SK-N-SH (cell line): ENCODE measurements around the gene SMAD7. TPM values are rescaled to one million over a fixed set of nuclear protein-coding genes. Genes with fewer than 3 reads are reported as not detected.

Experiments used
- CTCF ChIA-PET: fragments of 300-600, 350-600 bp; formaldehyde crosslinking; extraction: SDS; loops from one replicate; lab custom pipeline; 2021; lab: Yijun Ruan, JAX
- POLR2A ChIA-PET: fragments of 350-600 bp; sonication (Branson Sonifier 250); formaldehyde crosslinking; extraction: SDS; loops from one replicate; lab custom pipeline; 2020; ENCODE audit warnings: antibody characterized with exemption, inconsistent platforms; lab: Yijun Ruan, JAX
- DNase-seq: peaks from one replicate; pipeline ENCODE4 v3.0.0; 2012
- H2AFZ ChIP-seq: fragments of 200-600 bp; sonication (generic); 2 replicates; pipeline ENCODE4 v1.8.1; 2016; ENCODE audit warnings: antibody characterized with exemption, mild to moderate bottlenecking, low read depth
- H3F3A ChIP-seq: fragments of 200-600 bp; sonication (generic); replicated peaks from 2 replicates; pipeline ENCODE3; 2016; ENCODE audit warnings: antibody characterized with exemption, mild to moderate bottlenecking; ENCODE audit not compliant: insufficient read depth
- H3K27ac ChIP-seq, 2 experiments: fragments of 200-500 bp in 1 of 2; fragments of 200-600 bp in 1 of 2; sonication (Bioruptor generic) in 1 of 2; sonication (generic), shearing (Covaris generic) in 1 of 2; 2 replicates each; pipeline versions ENCODE4 v1.5.1 to v1.6.1; 2014 to 2016; ENCODE audit warnings: low read depth in 2 of 2, inconsistent platforms in 1 of 2, low read length in 1 of 2, mild to moderate bottlenecking in 1 of 2, mixed read lengths in 1 of 2
- H3K27me3 ChIP-seq: fragments of 200-600 bp; sonication (generic), shearing (Covaris generic); 2 replicates; pipeline ENCODE4 v1.6.1; 2016; ENCODE audit warnings: mixed run types; ENCODE audit not compliant: insufficient read depth
- H3K36me3 ChIP-seq, 2 experiments: fragments of 200-500 bp in 1 of 2; fragments of 200-600 bp in 1 of 2; sonication (Bioruptor generic) in 1 of 2; sonication (generic) in 1 of 2; replicated peaks in 1 of 2; 2 replicates each; pipeline versions ENCODE3 to v1.5.1; 2014 to 2016; ENCODE audit warnings: low read length in 1 of 2, mild to moderate bottlenecking in 1 of 2; ENCODE audit not compliant: insufficient read depth in 2 of 2, control insufficient read depth in 1 of 2
- H3K4me1 ChIP-seq, 2 experiments: fragments of 200-500 bp in 1 of 2; fragments of 200-600 bp in 1 of 2; sonication (Bioruptor generic) in 1 of 2; sonication (generic), shearing (Covaris generic) in 1 of 2; 2 replicates each; pipeline versions ENCODE4 v1.5.1 to v1.6.1; 2014 to 2016; ENCODE audit warnings: low read depth in 1 of 2, low read length in 1 of 2, mixed run types in 1 of 2; ENCODE audit not compliant: insufficient read depth in 2 of 2, control insufficient read depth in 1 of 2
- H3K4me2 ChIP-seq: fragments of 200-600 bp; sonication (generic), shearing (Covaris generic); 2 replicates; pipeline ENCODE4 v1.6.1; 2017; ENCODE audit warnings: mixed run types
- H3K4me3 ChIP-seq, 2 experiments: fragments of 200-500 bp in 1 of 2; fragments of 200-600 bp in 1 of 2; sonication (Bioruptor generic) in 1 of 2; sonication (generic), shearing (Covaris generic) in 1 of 2; 2 replicates each; pipeline versions ENCODE4 v1.5.1 to v1.8.1; 2014 to 2016; ENCODE audit warnings: low read depth in 2 of 2, inconsistent platforms in 1 of 2, low read length in 1 of 2, mild to moderate bottlenecking in 1 of 2, mixed read lengths in 1 of 2, moderate library complexity in 1 of 2
- H3K79me2 ChIP-seq: fragments of 200-600 bp; sonication (generic); 2 replicates; pipeline ENCODE4 v1.8.1; 2017; ENCODE audit warnings: mild to moderate bottlenecking; ENCODE audit not compliant: insufficient read depth
- H3K9ac ChIP-seq: fragments of 200-600 bp; sonication (generic); 2 replicates; pipeline ENCODE4 v1.6.1; 2017; ENCODE audit warnings: mixed run types
- H3K9me2 ChIP-seq: fragments of 200-600 bp; sonication (generic); 2 replicates; pipeline ENCODE4 v1.6.1; 2017; ENCODE audit warnings: mixed run types
- H3K9me3 ChIP-seq: fragments of 200-600 bp; sonication (generic); 2 replicates; pipeline ENCODE4 v1.6.1; 2017; ENCODE audit warnings: mixed run types, mild to moderate bottlenecking, moderate library complexity
- H4K20me1 ChIP-seq: fragments of 200-600 bp; sonication (generic); 2 replicates; pipeline ENCODE4 v1.6.1; 2017; ENCODE audit warnings: mild to moderate bottlenecking, mixed run types; ENCODE audit not compliant: insufficient read depth
- EP300 ChIP-seq, 2 experiments: IDR thresholded peaks; 2 replicates each; pipeline versions ENCODE4 v1.4.0 to v1.6.1; 2012; ENCODE audit warnings: borderline replicate concordance in 1 of 2, low read depth in 1 of 2, low read length in 1 of 2
- EZH2phosphoT487 ChIP-seq: fragments of 200-600 bp; sonication (generic); IDR thresholded peaks from 2 replicates; pipeline ENCODE4 v1.6.1; 2017; ENCODE audit warnings: low read depth, mixed run types, mild to moderate bottlenecking, antibody characterized with exemption, moderate library complexity, borderline replicate concordance
- GABPA ChIP-seq: IDR thresholded peaks from 2 replicates; pipeline ENCODE4 v1.4.0; 2012; ENCODE audit warnings: low read depth, mild to moderate bottlenecking
- GATA2 ChIP-seq: sonication (generic); formaldehyde crosslinking; IDR thresholded peaks from 2 replicates; pipeline ENCODE4 v1.5.0; 2020; ENCODE audit warnings: mild to moderate bottlenecking, missing genetic modification reagents
- JUND ChIP-seq: IDR thresholded peaks from 2 replicates; pipeline ENCODE4 v1.4.0; 2012
- MEF2A ChIP-seq: IDR thresholded peaks from 2 replicates; pipeline ENCODE4 v1.4.0; 2012; ENCODE audit warnings: low read depth, borderline replicate concordance
- NFIC ChIP-seq: IDR thresholded peaks from 2 replicates; pipeline ENCODE4 v1.4.0; 2012; ENCODE audit warnings: borderline replicate concordance
- POLR2AphosphoS5 ChIP-seq: IDR thresholded peaks from 2 replicates; pipeline ENCODE4 v1.6.1; 2012; ENCODE audit warnings: low read depth, low read length
- RCOR1 ChIP-seq: fragments of 150-350 bp; IDR thresholded peaks from 2 replicates; pipeline ENCODE4 v1.6.1; 2017; ENCODE audit warnings: antibody characterized with exemption, low read length
- RXRA ChIP-seq: IDR thresholded peaks from 2 replicates; pipeline ENCODE4 v1.4.0; 2012; ENCODE audit warnings: low read depth, mild to moderate bottlenecking, borderline replicate concordance
- SMC3 ChIP-seq: IDR thresholded peaks from 2 replicates; pipeline ENCODE4 v1.6.1; 2012; ENCODE audit warnings: low read depth, low read length, improper control_type of control experiment
- TAF1 ChIP-seq: IDR thresholded peaks from 2 replicates; pipeline ENCODE4 v1.6.1; 2012; ENCODE audit warnings: low read depth, mild to moderate bottlenecking, low read length, moderate library complexity, borderline replicate concordance
- WGBS: methylation state at CpG from one replicate; pipeline ENCODE4 v1.1.6; 2017; ENCODE audit warnings: low lambda C conversion rate; 5-methylcytosine and 5-hydroxymethylcytosine counted together
- polyA plus RNA-seq, 3 experiments: library from polyadenylated mRNA; depleted of rRNA; stranded (reverse); fragments of >200 nt; gene quantifications; 2 replicates each; pipeline ENCODE4 v1.2.3, GENCODE V29; 2012
- TF ChIP-seq, protein P1 (sequence below): fragments of 150-350 bp; IDR thresholded peaks from 2 replicates; pipeline ENCODE4 v1.6.1; 2016; ENCODE audit warnings: mild to moderate bottlenecking, low read depth, low read length
- TF ChIP-seq, protein P2 (sequence below): IDR thresholded peaks from 2 replicates; pipeline ENCODE4 v1.4.0; 2012; ENCODE audit warnings: low read depth

Gene SMAD7
- polyA plus RNA-seq, 1 of the 3 experiments (the other 2 are of a cell fraction) = 20.0 TPM

DNA sequence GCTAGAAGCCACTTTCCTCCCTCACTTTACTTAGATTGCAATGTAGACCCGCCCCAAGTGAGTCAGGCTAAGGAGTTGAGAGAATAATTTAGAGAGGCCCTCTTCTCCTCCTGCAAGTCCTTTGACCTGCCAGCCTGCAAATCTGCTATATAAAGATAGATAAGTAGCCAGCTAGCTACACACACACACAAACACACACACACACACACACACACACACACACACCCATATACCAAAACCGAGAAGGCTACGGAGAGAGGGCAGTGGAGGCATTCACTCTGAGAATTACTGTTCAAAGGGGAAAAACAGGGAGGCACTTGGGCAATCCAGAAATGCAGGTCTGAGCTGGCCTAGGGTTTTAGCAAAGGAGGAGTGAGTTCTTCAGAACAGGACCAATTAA lies 23.0 kb upstream of the SMAD7 start:
- POLR2A ChIA-PET = no interaction called here
- H2AFZ ChIP-seq = no peak overlapping the region
- no peak overlapping the region for H3K4me2 ChIP-seq
- TF ChIP-seq MEF2A (no peak), POLR2AphosphoS5 (no peak), JUND (no peak), SMC3 (no peak), RXRA (no peak), EP300 (IDR thresholded peaks at IDR 0.05; ENCODE audit: borderline replicate concordance in 1 of 2, low read depth in 1 of 2, low read length in 1 of 2) (no peak), EZH2phosphoT487 (no peak), RCOR1 (no peak), GATA2 (no peak), TAF1 (no peak), NFIC (no peak)
- TF ChIP-seq, protein P1, sequence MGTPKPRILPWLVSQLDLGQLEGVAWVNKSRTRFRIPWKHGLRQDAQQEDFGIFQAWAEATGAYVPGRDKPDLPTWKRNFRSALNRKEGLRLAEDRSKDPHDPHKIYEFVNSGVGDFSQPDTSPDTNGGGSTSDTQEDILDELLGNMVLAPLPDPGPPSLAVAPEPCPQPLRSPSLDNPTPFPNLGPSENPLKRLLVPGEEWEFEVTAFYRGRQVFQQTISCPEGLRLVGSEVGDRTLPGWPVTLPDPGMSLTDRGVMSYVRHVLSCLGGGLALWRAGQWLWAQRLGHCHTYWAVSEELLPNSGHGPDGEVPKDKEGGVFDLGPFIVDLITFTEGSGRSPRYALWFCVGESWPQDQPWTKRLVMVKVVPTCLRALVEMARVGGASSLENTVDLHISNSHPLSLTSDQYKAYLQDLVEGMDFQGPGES = no peak
- TF ChIP-seq, protein P2, sequence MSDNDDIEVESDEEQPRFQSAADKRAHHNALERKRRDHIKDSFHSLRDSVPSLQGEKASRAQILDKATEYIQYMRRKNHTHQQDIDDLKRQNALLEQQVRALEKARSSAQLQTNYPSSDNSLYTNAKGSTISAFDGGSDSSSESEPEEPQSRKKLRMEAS = no peak
- TF ChIP-seq, all 33 proteins: peak for 0
- no peaks in the 10 kb centered on the region for H3K9me3 ChIP-seq
- no peak overlapping the region for H3K9ac ChIP-seq
- no peak for DNase-seq
- H3K4me3 ChIP-seq = no peak overlapping the region
- no peaks in the 10 kb centered on the region for H3K79me2 ChIP-seq
- H3K36me3 ChIP-seq = no peaks in the 10 kb centered on the region
- peaks cover 0 to 9% of the 10 kb centered on the region in 2 experiments; a peak in 1 of 4 replicates for H3K4me1 ChIP-seq
- H3K27ac ChIP-seq = no peak overlapping the region
- no peaks in the 10 kb centered on the region for H3K9me2 ChIP-seq
- no peaks in the 10 kb centered on the region for H3K27me3 ChIP-seq
- peaks cover 7% of the 10 kb centered on the region for H3F3A ChIP-seq
- no peaks in the 10 kb centered on the region for H4K20me1 ChIP-seq
- 96% methylated on average over 3 of the region's 3 CpGs for WGBS
- CTCF ChIA-PET = interaction anchor here (0.6 to 1.8 kb wide), 7 partner anchors 11 to 296 kb away, joined by 3 to 5 read pairs (median 3); no protein-coding TSS in a partner anchor

DNA sequence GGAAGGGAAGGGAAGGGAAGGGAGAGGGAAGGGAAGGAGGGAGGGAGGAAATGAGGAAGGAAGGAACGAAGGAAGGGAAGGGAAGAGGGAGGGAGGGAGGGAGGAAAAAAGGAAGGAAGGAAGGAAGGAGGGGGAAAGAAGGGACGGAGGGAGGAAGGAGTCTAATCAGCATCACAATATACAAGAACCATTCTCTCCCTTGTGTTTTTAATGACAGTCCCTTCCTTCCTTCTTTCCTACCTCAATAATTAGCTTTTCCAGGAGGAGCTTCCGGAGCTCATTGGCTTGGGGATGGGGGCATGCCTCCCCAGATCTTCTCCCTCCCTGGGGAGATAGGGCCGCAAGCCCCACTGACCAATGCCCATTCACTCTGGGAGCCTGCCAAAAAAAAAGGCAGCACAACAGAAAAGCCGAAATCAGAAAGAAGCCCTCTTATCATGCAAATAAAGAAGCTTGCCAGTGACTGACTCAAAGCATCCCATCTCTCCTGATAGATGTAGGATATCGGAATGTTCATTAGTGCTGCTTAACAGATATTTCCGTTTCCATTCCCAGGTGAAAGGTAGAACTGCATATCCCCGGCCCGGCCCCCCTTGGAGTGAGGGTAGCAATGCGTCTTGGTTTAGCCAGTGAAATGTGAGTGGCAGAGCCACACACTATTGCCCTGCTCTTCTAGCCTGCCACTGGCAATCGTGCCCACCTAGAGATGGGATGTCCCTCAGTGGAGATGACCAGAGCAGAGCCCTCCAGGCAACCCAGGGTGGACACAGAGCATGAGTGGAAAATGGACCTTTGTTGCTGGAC lies 17.8 kb upstream of the SMAD7 start:
- Histone ChIP-seq H4K20me1 (no peaks in the 10 kb centered on the region), H3K9ac (no peak overlapping the region)

More for the DNA sequence above, 17.8 kb upstream of the SMAD7 start:
- Histone ChIP-seq H3K27me3 (no peaks in the 10 kb centered on the region), H2AFZ (no peak overlapping the region), H3K9me3 (no peaks in the 10 kb centered on the region), H3K79me2 (no peaks in the 10 kb centered on the region), H3F3A (no peaks in the 10 kb centered on the region), H3K4me1 (no peaks in the 10 kb centered on the region), H3K9me2 (no peaks in the 10 kb centered on the region), H3K36me3 (no peaks in the 10 kb centered on the region), H3K4me2 (no peak overlapping the region), H3K27ac (no peak overlapping the region), H3K4me3 (no peak overlapping the region)
- ChIA-PET POLR2A (interaction anchor here (0.6 kb wide), 1 partner anchor 199 kb away, joined by 3 read pairs; no protein-coding TSS in a partner anchor), CTCF (interaction anchor here (0.9 kb wide), 1 partner anchor 192 kb away, joined by 3 read pairs; no protein-coding TSS in a partner anchor)
- WGBS = 82% methylated on average over 11 of the region's 11 CpGs
- no peak for TF ChIP-seq GABPA
- TF ChIP-seq, protein P1 = no peak
- no peak for DNase-seq
